Measurements from ENCODE around the gene TMOD3. TPM values are rescaled to one million over a fixed set of nuclear protein-coding genes. Genes with fewer than 3 reads are reported as not detected.
"Not testable (repeated sequence)": the region's sequence is repeated elsewhere in the genome, so short reads cannot be mapped to it uniquely, and the experiment has no call there.

The TMOD3 gene
- total RNA-seq (10 to 100 TPM; 52.5 to 56.7 TPM), polyA plus RNA-seq (10 to 100 TPM; 27.6 to 32.6 (median 28.0) TPM), total RNA-seq (86.4 to 137 (median 114) reads per million in 6 experiments)

DNA sequence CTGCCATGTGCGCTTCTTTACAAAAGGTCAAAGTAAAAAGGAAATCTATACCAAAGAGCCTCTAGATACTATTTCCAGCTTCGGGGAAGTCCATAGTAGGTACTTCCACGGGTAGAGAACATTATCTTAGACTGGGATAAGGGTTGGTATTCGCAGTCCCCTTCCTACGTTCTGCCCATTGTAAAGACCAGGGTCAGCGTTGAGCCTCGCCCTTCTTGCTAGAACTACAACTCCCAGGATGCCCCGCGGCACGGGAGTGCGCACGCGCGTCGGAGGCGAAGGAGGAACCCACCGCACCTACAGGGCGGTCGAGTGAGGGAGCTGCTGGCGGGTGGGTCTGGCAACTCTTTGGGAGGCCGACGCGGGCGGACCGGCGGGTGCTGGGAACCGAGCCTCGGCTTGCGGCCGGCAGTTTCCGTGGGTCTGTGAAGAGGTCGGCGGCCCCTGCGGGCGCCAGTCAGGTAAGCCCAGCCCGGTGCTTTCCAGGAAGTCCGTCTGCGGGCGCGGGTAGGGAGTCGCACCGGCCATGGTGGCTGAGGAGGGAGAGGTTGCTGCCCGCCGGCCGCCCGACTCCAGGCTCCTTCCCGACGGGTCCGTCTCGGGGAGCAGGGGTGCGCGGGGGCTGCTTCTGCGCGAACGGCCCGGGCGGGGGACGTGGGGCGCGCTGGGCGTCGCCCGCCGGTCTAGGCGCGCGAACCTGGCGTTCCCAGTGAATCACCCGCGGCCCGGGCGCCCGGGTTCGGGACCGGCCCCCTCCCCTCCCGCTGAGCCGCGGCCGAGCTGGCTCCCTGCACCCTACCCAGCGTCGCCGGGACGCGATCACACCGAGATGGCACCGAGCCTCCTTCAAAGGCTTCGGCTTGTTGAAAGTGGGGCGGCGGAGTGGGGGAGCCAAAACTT is at the start of gene TMOD3:
TSS of gene TMOD3 (plus strand) at position 278 of the 900 bp plus-strand sequence. CDS start 33,232 bp downstream, outside the sequence.
- no peaks in the 10 kb centered on the region for H3K9me3 Mint-ChIP-seq
- H3K27me3 Mint-ChIP-seq, result no peaks in the 10 kb centered on the region
- peak within 1 kb of the TSS; percentile 63 to 97 (median 94) for H3K27ac Mint-ChIP-seq
- no peaks in the 10 kb centered on the region for H3K36me3 Mint-ChIP-seq
- peaks cover 18 to 49% (median 44%) of the 10 kb centered on the region in 4 donors for H3K4me1 Mint-ChIP-seq
- H3K4me3 Mint-ChIP-seq, result peak within 1 kb of the TSS; percentile 93 to 99 (median 97)
- peak; percentile 77 to 94 (median 87) for DNase-seq
- POLR2A ChIA-PET, result interaction anchor here (0.6 to 1.2 kb wide), 3 partner anchors 9 to 100 kb away, joined by 3 to 5 read pairs (median 4); no protein-coding TSS in a partner anchor
- ATAC-seq, result peak; percentile 85 to 87

GRCh38 chr15:51780636-51781035 is 48.8 kb upstream of the TMOD3 start:
- Mint-ChIP-seq H3K9me3 (peaks cover 0 to 3% (median 0%) of the 10 kb centered on the region in 9 donors), H3K36me3 (peaks cover 9 to 66% (median 41%) of the 10 kb centered on the region in 3 donors), H3K4me1 (peaks cover 0 to 11% (median 8%) of the 10 kb centered on the region in 4 donors), H3K27me3 (no peaks in the 10 kb centered on the region), H3K4me3 (no peak overlapping the region), H3K27ac (no peak overlapping the region)
- POLR2A ChIA-PET, result no interaction called here
- ATAC-seq, result no peak
- no peak for DNase-seq

GRCh38 chr15:51781506-51781905 is 47.9 kb upstream of the TMOD3 start:
- Mint-ChIP-seq H3K4me3 (no peak overlapping the region), H3K27ac (no peak overlapping the region), H3K4me1 (peaks cover 0 to 5% (median 2%) of the 10 kb centered on the region in 4 donors), H3K9me3 (peaks cover 0 to 3% (median 0%) of the 10 kb centered on the region in 9 donors), H3K36me3 (peaks cover 15 to 66% (median 43%) of the 10 kb centered on the region in 3 donors), H3K27me3 (no peaks in the 10 kb centered on the region)
- ATAC-seq (no peak), DNase-seq (no peak)
- POLR2A ChIA-PET, result no interaction called here

DNA sequence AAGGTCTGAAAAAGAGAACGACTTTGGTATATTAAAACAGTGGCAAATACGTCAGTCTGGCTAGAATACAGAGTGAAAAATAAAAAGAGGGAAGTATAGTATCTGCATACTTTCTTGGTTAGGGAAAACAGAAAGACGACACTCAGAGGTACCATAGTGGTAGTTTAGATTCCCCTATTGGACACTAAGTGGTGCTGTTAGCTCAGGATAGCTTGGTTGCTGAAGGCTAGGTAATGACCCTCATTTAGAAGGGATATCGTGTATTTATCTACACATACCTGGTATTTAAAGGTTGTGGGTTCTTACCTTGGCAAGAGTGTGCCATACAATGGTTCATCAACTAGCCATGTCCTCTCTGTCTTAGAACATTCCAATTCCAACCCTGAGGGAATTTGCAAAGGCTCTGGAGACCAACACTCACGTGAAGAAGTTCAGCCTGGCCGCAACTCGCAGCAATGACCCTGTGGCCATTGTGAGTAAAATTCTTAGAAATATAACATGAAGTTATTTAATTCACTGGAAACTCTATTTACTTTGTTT is 47.0 kb upstream of the TMOD3 start:
- H3K27ac Mint-ChIP-seq, result no peak overlapping the region
- H3K4me3 Mint-ChIP-seq, result no peak overlapping the region
- H3K4me1 Mint-ChIP-seq, result no peaks in the 10 kb centered on the region
- ATAC-seq (no peak), DNase-seq (no peak)
- peaks cover 16 to 71% (median 47%) of the 10 kb centered on the region in 3 donors for H3K36me3 Mint-ChIP-seq
- no peaks in the 10 kb centered on the region for H3K27me3 Mint-ChIP-seq
- POLR2A ChIA-PET, result no interaction called here
- peaks cover 0 to 3% (median 0%) of the 10 kb centered on the region in 9 donors for H3K9me3 Mint-ChIP-seq

DNA sequence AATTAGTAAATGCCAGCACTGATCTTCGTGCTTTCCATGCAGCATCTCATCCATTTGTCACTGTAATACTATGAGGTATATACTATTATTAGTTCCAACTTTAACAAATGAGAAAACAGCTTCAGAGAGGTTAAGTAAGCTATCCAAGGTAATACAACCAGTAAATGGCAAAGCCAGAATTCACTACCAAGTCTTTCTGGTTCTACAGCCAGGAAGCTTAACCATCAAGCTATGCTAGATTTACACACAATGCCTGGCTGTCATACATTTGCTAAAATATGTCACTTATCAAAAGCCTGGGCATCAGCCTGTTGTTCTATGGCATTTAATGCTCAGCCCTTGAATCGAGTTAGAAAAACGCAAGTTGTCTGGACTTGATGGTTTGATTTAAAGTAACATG is 45.5 kb upstream of the TMOD3 start:
- H3K4me1 Mint-ChIP-seq, result peaks cover 0 to 1% (median 0%) of the 10 kb centered on the region in 4 donors
- no peak overlapping the region for H3K4me3 Mint-ChIP-seq
- ATAC-seq (no peak), DNase-seq (no peak)
- H3K36me3 Mint-ChIP-seq, result peaks cover 16 to 73% (median 53%) of the 10 kb centered on the region in 3 donors
- peaks cover 0 to 3% (median 0%) of the 10 kb centered on the region in 9 donors for H3K9me3 Mint-ChIP-seq
- H3K27ac Mint-ChIP-seq, result no peak overlapping the region
- no peaks in the 10 kb centered on the region for H3K27me3 Mint-ChIP-seq
- POLR2A ChIA-PET, result no interaction called here

GRCh38 chr15:51787130-51787529 is 42.3 kb upstream of the TMOD3 start:
- DNase-seq, POLR2A ChIA-PET, H3K4me3 Mint-ChIP-seq, ATAC-seq, H3K4me1 Mint-ChIP-seq, H3K27ac Mint-ChIP-seq, H3K27me3 Mint-ChIP-seq: not testable (repeated sequence)
- peaks cover 0 to 12% (median 3%) of the 10 kb centered on the region in 9 donors for H3K9me3 Mint-ChIP-seq
- peaks cover 9 to 45% (median 31%) of the 10 kb centered on the region in 3 donors for H3K36me3 Mint-ChIP-seq

DNA sequence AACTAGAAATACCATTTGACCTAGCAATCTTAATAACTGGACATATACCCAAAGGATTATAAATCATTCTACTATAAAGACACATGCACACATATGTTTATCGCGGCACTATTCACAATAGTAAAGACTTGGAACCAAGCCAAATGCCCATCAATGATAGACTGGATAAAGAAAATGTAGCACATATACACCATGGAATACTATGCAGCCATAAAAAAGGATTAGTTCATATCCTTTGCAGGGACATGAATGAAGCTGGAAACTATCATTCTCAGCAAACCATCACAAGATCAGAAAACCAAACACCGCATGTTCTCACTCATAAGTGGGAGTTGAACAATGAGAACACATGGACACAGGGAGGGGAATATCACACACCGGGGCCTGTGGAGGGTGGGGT is 37.0 kb upstream of the TMOD3 start:
- H3K4me1 Mint-ChIP-seq, DNase-seq, H3K27me3 Mint-ChIP-seq, H3K4me3 Mint-ChIP-seq, POLR2A ChIA-PET, H3K36me3 Mint-ChIP-seq, H3K27ac Mint-ChIP-seq, ATAC-seq: not testable (repeated sequence)
- H3K9me3 Mint-ChIP-seq, result peaks cover 0 to 14% (median 4%) of the 10 kb centered on the region in 9 donors

DNA sequence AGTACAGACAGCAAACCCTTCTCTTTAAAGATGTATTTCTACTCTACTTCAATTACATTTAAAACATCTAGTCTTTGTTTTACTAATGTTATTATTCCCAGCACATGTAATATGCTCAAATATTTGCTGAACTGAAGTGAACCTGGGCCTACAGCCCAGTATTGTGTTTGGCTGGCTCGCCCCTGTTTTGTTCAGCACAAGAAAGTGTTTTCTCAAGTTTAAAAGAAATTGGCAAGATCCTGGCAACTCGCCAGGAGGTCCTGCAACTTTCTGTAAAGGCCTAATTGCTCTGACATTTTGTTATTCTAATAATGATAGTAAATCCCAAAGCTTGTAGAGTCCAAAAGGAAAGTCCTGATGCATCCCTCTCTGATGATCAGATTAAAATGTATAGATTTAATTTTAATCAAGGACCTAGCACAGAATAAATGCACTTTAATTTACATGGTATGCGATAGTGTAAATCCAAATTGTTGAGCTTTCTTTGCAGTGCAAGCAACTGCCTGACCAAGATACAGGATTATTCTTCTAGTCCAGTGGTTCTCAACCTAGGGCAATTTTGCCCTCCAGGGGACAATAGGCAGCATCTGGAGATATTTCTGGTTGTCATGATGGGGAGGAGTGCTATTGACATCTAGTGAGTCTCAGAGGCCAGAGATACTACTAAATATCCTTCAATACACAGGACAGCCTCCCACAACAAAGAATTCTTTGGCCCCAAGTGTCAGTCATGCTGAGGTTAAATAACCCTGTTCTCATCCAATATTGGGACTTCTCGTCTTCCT is 35.7 kb upstream of the TMOD3 start:
- H3K36me3 Mint-ChIP-seq, result peaks cover 0 to 12% (median 8%) of the 10 kb centered on the region in 3 donors
- no peaks in the 10 kb centered on the region for H3K27me3 Mint-ChIP-seq
- ATAC-seq (no peak), DNase-seq (peak in 1 of 10 donors; percentile 0)
- POLR2A ChIA-PET, result no interaction called here
- H3K4me3 Mint-ChIP-seq, result no peak overlapping the region
- peak overlapping the region in 4 of 10 donors; percentile 28 to 53 (median 50) for H3K27ac Mint-ChIP-seq
- H3K9me3 Mint-ChIP-seq, result peaks cover 0 to 14% (median 4%) of the 10 kb centered on the region in 9 donors
- peaks cover 0 to 2% (median 0%) of the 10 kb centered on the region in 4 donors for H3K4me1 Mint-ChIP-seq

GRCh38 chr15:51796847-51797401 is 32.5 kb upstream of the TMOD3 start:
- H3K36me3 Mint-ChIP-seq, result peaks cover 0 to 38% (median 23%) of the 10 kb centered on the region in 3 donors
- peaks cover 0 to 4% (median 0%) of the 10 kb centered on the region in 9 donors for H3K9me3 Mint-ChIP-seq
- POLR2A ChIA-PET, result no interaction called here
- H3K4me3 Mint-ChIP-seq, result no peak overlapping the region
- no peak for ATAC-seq
- DNase-seq, result no peak
- peak overlapping the region in 1 of 10 donors; percentile 4 for H3K27ac Mint-ChIP-seq
- H3K27me3 Mint-ChIP-seq, result no peaks in the 10 kb centered on the region
- peaks cover 0 to 4% (median 1%) of the 10 kb centered on the region in 4 donors for H3K4me1 Mint-ChIP-seq

GRCh38 chr15:51798281-51798680 is 31.2 kb upstream of the TMOD3 start:
- Mint-ChIP-seq H3K36me3 (peaks cover 0 to 43% (median 25%) of the 10 kb centered on the region in 3 donors), H3K9me3 (no peaks in the 10 kb centered on the region), H3K4me3 (no peak overlapping the region), H3K27me3 (no peaks in the 10 kb centered on the region), H3K4me1 (peaks cover 0 to 4% (median 1%) of the 10 kb centered on the region in 4 donors), H3K27ac (peak overlapping the region in 2 of 10 donors; percentile 14 to 50)
- DNase-seq (no peak), ATAC-seq (no peak)
- POLR2A ChIA-PET, result no interaction called here

GRCh38 chr15:51799282-51800252 is 29.9 kb upstream of the TMOD3 start:
- ATAC-seq (no peak), DNase-seq (no peak)
- peaks cover 0 to 49% (median 33%) of the 10 kb centered on the region in 3 donors for H3K36me3 Mint-ChIP-seq
- no peaks in the 10 kb centered on the region for H3K9me3 Mint-ChIP-seq
- no peaks in the 10 kb centered on the region for H3K27me3 Mint-ChIP-seq
- H3K27ac Mint-ChIP-seq, result peak overlapping the region in 1 of 10 donors; percentile 58
- H3K4me1 Mint-ChIP-seq, result peaks cover 0 to 4% (median 1%) of the 10 kb centered on the region in 4 donors
- no peak overlapping the region for H3K4me3 Mint-ChIP-seq
- POLR2A ChIA-PET, result interaction anchor here (0.5 kb wide), 1 partner anchor 150 kb away, joined by 6 read pairs; no protein-coding TSS in a partner anchor

Data from naive thymus-derived CD8-positive, alpha-beta T cell (primary cell).